NCI-H128 (cell line): ENCODE data around the gene SLC25A1.

ENCODE experiments used
- DNase-seq: peaks from one replicate; lab custom pipeline; 2025; ENCODE audit not compliant: unreplicated experiment; lab: John Stamatoyannopoulos, UW

SLC25A1 gene

GRCh38 chr22:19139974-19140373, 38.6 kb downstream of the SLC25A1 start:
- DNase-seq, result no peak

- no peak for DNase-seq
Measured at GRCh38 chr22:19139001-19139356, 39.6 kb downstream of the SLC25A1 start.

GRCh38 chr22:19138217-19139000, 40.1 kb downstream of the SLC25A1 start:
- DNase-seq, result no peak

GRCh38 chr22:19137384-19138216, 40.9 kb downstream of the SLC25A1 start:
- DNase-seq, result no peak

GRCh38 chr22:19136915-19137314, 41.6 kb downstream of the SLC25A1 start:
- no peak for DNase-seq

- DNase-seq, result no peak
Measured at GRCh38 chr22:19134874-19135273, 43.7 kb downstream of the SLC25A1 start.

GRCh38 chr22:19134176-19134831, 44.2 kb downstream of the SLC25A1 start:
- DNase-seq, result no peak

- DNase-seq, result no peak
Measured at GRCh38 chr22:19133561-19133960, 45.0 kb downstream of the SLC25A1 start.

- DNase-seq, result no peak
Measured at GRCh38 chr22:19132693-19133400, 45.7 kb downstream of the SLC25A1 start.

- no peak for DNase-seq
Measured at GRCh38 chr22:19132153-19132552, 46.4 kb downstream of the SLC25A1 start.

- no peak for DNase-seq
Measured at GRCh38 chr22:19131685-19132015, 46.9 kb downstream of the SLC25A1 start.

- no peak for DNase-seq
Measured at GRCh38 chr22:19130959-19131684, 47.4 kb downstream of the SLC25A1 start, which contains the start of gene TSSK2. Gene TSSK2 (plus strand): TSS chr22:19131308. CDS start chr22:19131400, 92 bp downstream.

GRCh38 chr22:19129871-19130270, 48.7 kb downstream of the SLC25A1 start:
- DNase-seq, result no peak

- no peak for DNase-seq
Measured at GRCh38 chr22:19128946-19129727, 49.4 kb downstream of the SLC25A1 start.

- DNase-seq, result no peak
Measured at GRCh38 chr22:19128009-19128401, 50.5 kb downstream of the SLC25A1 start.

- DNase-seq, result no peak
Measured at GRCh38 chr22:19127329-19128008, 51.1 kb downstream of the SLC25A1 start.

GRCh38 chr22:19126309-19127273, 51.9 kb downstream of the SLC25A1 start:
- no peak for DNase-seq
